Stimulated activated CD4-positive, alpha-beta T cell treated with anti-CD3 and anti-CD28 coated beads, Interleukin-4, amount 100 ng/mL, for 48 hours (primary cell): ENCODE data around the gene FRRS1L.

Experiments used
- DNase-seq, 2 donors: peaks; one replicate each; pipeline ENCODE4 v3.0.0-alpha.2; 2020; ENCODE audit warnings: low read depth in 2 of 2

The FRRS1L gene

DNA sequence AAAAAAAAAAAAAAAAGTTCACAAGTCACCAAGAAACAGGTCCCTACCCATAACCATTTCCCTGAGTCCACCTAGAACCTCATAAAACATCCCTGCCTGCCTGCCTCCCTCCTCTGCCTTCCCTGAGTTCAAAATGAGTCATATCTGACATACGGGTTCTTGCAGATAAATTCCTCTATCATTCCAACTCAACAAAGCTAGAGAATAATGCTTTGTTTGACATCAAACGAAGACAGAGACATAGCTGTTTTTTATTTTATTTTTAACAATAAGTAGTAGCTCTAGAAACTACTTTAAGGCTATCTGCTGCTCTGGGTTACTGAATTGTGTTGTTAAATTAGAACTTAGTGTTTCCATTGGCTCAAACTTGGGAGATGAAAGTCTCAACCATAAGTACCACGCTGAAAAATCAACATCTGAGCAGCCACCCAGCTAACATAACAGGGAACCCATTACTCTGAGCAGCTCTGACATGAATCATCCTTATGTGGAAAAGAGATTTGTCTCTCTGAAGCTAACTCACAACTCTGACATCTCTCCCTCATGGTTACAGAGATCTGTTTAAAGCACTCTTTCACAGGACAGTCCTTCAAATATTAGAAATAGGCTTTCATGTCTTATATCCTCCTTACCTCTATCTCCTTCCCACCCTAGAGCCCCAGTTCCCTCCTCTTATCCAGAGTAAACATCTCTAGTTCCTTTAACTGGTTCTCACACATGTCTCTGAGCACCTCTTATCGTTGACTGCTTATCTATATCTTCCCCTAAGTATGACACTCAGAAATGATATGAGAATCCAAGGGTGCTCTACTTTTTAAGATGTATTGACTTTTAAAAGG, 59.4 kb downstream of the FRRS1L start:
- no peak for DNase-seq

DNA sequence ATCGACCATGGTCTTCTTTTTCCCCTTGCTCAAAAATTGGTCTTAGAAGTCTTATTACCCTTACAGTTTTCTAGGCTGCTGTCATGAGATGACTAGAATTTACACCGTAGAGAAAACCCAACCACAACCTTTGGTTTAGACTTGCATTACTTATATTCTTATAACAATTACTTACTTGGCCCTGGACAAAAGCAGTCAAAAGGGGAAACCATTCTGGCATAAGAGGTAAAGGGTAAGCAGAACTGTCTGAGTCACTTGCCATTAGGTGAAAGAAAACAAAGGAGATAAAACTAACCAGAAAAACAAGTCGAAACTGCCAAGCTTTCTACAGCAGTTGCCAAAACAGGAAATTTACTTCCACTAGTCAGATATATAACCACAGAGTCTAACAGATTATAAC, 65.2 kb downstream of the FRRS1L start:
- DNase-seq: no peak

DNA sequence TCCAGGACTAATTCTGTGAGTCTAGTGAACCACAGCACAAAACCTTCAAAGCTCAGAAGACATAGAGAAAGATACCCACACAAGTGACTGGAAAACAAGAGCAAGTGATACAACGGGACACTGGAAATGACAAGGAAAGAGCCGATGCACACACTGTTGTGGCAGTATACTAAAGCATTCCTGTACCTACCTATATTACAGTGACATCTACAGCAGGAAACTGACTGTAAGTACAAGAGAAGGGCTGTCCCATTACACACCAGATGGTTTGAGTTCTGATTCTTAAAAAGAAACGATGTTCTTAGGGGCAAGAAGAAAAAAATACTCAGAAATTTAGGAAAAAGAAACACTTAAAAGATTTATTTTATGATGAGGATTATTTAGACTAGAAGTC, 65.8 kb downstream of the FRRS1L start:
- DNase-seq: no peak

DNA sequence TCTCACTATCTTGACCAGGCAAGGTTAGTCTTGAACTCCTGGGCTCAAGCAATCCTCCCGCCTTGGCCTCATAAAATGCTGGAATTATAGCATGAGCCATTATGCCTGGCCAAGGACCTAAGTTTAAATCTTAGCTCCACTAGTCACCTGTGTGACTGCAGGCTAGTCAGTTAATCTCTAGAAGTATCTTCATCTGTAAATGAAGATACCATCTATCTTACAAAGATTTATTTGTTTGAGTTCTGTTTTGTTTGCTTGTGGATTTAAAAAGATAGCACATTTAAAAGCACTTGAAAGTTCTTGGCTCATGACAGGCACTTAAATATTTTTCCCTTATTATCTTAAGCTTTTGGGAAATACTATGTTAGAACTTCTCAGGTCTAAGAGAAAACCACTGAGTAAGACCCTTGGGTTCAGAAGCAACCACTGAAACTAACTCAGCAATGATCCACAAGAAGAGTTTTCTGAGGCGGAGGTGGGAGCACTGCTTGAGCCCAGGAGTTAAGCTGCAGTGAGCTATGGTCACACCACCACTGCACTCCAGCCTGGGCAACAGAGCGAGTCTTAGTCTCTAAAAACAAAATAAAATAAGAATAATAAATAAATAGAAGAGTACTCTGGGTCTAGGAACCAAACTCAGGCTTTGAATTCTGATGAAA, 66.4 kb downstream of the FRRS1L start:
- no peak for DNase-seq

DNA sequence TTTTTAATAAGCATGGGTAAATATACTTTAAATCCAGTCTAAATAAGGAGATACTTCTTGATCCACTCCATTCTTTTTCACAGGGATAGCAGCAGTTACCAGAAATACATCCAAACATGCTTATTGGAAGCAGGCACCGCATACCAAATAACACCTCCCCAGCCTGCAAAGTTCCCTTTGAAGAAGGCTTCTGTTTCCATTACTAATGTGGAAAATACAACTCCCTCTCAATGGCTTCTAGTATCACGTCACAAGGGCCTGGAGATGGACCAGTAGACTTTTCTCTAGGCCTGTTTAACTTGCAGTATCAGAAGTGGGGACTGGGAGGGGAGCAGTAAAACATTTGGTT, 68.1 kb downstream of the FRRS1L start:
- no peak for DNase-seq

DNA sequence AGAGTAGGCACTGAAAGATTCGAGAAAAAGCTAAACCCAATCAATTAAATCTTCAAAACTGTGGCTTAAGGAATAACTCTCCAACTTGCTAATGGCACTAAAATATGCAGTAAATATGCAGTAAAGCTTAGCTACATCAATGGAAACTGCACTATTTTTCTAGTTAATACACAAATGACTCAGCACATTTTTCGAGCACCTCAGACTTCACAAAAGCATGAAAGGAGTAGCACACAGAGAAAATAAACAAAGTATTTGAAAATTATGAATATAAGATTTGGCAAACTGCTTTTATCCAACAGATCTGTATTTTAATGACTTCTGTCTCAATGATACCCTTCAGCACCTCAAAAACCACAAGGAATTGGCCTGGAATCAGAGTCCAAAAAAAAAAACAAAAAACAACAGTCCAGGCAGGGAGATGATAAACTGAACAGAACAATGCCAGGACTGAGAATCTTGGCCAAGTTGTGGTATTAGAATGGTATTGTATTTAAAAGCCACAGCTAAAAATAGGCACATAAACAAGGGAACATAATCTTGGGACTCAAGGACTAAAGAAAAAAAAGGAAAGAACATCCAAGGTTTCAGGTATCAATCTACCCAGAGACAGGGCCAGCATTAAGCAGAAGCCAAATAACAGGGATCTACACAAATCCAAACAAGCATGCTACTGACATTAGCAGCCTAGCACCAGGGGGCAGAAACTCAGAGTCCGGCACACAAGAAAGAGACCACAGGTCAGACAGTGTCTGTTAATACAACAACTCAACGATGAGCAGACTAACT, 68.7 kb downstream of the FRRS1L start:
- no peak for DNase-seq

DNA sequence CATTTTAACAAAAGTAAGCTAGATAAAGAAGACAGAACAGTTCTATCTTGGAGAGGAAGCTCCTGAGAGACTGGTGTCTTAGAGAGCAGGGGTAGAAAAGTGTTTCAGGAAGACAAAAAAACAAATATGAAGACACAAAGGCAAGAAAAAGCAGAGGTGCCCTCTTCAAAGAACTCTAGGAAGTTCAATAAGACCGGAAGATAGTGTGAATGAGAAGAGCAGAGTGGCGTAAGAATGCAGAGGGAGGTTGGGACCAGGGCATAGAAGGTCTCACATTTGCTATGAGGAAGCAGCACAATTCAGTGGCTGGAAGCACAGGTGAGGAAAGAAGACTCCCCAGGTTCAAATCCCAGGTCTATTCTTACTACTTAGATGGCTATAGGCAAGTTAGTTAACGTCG, 69.9 kb downstream of the FRRS1L start:
- DNase-seq: no peak

DNA sequence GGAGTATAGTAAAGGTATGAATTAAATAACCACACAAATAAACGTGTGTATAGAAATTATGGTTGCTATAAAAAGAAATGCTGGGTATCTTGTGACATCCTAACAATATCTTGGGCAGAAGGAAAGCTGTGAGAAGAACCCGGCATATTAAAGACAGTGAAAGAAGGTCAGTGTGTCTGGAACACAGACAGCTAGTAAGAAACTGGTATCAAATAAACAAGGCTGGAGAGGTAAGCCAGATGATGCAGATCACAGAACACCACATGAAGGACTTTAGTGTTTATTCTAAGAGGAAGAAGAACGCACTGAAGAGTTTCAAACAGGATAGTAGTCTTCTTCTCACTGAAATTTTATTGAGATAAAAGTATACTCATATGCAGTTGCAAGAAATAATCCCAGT, 71.7 kb downstream of the FRRS1L start:
- no peak for DNase-seq

DNA sequence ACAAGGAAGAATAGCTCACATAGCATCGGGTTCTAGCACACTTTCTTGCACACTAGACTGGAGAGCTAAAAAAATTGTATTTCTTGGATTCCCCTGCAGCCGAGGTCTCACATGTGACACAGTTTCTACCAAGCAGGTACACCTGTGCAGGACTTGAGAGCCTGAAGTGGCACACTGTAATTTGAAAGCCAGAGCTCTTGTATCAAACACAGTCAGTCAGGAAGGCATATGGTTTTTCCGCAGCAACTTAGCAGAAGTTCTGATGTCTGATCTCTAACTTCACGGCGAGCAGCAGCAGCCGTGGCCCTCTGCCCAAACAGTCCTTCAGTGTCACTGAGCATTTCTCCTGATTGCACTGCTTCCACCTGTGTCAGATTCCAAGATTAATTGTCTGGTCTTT, 72.8 kb downstream of the FRRS1L start:
- no peak for DNase-seq

DNA sequence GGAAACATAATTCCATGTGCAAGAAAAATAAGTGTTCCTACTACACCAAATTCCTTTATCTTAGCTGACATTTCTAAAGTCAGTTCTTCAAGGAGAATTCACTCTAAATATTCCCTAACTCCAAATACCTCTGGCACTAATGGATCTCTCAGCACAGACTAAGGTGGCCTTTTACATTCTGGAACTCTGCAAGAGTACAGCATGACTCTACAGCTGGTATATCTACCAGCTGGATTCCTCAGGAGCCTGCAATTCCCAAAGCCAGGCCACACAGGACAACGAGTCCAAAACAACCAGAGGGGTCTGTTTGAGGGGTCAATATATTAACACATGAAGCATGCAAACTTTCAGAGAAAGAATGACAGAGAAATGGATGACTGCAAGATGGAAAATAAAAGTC, 74.5 kb downstream of the FRRS1L start:
- no peak for DNase-seq

DNA sequence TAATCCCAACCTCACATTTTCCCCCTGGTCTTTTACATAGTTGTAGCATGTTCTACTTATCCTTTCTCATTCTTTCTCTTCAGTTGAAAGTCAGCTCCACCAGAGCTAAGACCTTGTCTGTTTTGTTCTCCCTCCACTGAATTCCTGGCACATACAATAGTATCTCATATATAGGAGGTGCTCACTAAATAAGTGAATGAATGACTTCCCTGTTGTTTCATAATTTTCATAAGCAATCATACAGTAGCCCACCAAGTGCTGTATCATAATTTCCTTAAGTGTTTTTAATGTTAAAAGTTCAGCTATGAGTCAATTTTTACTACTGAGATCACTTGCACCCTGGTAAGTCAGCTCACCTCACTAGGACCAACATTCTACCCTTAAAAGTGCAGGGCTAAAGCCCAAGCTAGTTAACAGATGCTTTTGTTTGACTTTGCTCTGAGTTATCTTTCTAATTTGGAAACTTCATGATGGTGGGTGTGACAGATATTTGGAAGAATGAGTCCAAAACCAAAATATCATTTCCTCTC, 74.9 kb downstream of the FRRS1L start:
- no peak for DNase-seq

DNA sequence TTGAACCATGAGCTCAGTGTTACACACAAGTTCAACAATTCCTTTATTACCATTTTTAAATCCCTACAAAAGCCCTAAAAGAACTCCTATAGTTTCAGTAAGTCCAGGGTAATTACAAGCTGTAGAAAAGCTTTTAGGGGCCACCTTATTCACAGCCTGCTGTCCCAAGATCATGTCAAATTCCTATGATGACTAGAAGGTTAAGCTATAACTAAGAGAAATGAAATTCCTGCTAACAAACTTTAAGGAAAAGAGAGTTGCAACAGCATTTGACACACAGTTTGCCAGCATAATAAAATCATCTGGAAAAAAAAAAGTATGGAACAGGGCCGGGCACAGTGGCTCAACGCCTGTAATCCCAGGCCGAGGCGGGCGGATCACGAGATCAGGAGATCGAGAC, 78.8 kb downstream of the FRRS1L start:
- DNase-seq: no peak

DNA sequence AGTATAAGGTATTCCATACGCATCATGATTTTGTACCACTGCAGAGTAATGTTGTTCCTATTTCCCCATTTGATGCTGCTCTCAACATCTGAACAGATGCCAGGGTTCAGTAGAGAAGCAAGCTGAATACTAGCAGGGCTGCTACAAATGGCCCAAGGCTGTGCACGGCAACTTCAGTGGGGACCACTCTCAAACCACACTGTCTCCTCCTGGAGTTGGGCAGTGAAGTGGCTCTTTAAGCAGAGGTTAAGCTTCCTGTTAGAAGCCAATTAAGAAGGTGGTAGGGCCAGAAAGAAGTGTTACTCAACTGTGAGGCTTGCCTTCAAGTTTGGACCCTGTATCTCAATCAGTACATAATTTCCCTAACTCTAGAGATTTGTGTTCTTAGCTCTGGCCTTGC, 79.3 kb downstream of the FRRS1L start:
- DNase-seq: no peak

DNA sequence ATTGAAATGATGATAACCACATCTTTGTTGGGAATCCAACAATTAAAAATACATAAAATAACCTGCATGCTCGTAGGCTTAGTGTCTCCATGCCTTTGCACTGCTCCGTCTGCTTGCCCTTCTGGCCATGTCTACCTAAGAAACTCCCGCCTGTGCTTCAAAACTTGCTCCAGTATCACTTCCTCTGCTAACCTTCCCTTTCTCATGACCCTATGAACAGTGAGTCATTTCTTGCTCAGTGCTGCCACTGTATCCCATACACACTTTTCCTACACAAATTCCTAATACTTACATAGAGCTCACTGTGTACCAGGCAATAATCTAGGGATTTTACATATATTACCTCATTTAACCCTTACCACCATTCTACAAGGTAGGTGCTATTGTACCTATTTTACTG, 80.8 kb downstream of the FRRS1L start:
- DNase-seq: no peak

DNA sequence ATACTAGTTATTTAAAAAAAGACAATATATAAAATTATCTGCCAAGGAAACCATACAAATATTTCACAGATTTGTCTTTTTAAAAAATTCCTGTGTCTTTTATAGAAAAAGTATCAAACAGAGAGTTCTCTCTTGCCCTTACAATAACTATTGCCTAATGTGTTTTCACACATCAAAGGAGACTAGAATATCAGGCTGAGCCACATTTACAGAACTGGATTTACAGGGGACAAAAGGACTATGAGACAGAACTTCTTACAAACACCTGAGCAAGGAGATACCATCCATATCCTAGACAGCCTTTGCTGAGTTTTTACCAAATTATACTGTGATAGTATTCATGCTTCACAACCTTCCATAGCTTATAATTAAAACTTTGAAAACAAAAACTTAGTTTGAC, 81.5 kb downstream of the FRRS1L start:
- DNase-seq: no peak

DNA sequence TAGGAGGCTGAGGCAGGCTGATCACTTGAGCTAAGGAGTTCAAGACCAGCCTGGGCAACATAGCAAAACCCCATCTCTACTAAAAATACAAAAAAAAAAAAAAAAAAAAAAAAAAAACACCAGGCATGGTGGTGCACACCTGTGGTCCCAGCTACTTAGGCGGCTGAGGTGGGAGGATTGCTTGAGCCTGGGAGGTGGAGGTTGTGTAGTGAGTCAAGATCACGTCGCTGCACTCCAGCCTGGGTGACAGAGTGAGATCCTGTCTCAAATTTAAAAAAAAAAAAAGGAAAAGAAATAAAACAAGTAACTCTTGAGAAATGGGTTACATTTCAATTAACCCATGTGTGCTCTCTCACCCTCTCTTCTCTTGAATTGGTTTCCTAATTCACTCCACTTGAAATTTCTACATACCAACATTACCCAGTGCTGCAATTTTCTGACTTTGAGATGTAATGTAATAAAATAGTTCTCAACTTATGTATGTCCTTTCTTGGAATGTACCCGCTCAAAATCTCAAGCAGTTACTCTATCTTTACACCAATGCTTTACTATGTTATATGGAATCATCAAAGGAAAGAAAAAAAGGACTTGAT, 83.1 kb downstream of the FRRS1L start:
- DNase-seq: no peak

DNA sequence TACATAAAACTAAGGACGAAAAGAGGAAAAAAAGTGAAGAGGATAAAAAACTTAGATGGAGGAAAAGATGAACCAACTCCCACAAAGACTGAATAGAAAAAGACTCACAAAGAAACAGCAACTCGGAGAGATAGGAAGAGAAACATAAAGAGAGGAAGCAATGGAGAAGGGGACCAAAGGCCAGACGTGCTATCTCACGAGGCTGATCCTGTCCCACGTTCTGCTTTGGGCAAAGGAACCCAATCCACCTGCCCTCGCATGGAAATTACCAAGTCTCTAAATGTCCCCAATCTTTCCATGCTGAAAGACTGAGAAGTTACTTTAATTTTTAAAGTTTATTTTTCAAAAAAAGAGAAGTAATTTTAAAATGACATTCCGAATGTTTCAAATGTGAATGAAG, 83.9 kb downstream of the FRRS1L start:
- no peak for DNase-seq

DNA sequence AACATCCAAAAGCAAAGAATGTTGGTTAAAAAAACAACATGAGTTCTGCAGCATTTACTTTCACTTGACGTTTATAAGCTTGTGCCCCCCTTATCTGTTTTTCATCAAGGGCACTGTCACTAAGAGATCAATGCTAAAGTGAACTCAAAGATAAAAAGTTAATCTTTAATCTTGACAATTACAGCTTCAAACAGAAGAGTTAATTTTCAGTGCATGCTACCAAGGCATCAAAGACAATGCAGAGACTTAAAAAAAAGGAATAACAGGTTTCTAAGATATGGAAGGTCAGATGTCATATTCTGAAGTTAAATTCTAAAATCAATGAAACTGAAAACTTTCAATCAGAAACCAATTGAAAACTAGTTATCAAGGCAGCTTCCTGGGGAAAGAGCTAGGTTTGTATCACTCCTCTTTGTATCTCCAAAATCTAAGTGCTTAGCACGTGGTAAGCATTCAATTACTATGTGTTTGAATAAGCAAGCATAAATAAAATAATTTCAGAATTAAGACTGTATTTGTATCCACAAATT, 84.9 kb downstream of the FRRS1L start:
- DNase-seq: no peak
